ENCODE results near the gene HABP4.

The HABP4 gene

GRCh38 chr9:96478829-96479371, 28.9 kb downstream of the HABP4 start:
- no peak for DNase-seq

- DNase-seq, result no peak
Measured at GRCh38 chr9:96480736-96481135, 30.8 kb downstream of the HABP4 start.

DNA sequence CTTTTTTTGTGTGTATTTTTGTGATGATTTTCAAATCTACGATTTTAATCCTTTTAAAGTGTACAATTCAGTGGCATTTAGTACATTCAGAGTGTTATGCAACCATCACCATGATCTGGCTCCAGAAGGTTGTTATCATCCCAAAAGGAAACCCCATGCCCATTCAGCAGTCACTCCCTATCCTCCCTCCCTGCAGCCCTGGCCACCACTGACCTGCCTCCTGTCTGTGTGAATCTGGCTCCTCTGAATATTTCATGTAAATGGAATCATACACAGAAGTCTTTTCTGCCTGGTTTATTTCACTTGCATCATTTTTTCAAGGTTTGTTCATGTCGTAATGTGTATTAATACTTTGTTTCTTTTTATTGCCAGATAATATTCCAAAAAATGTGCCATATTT, 32.5 kb downstream of the HABP4 start:
- no peak for DNase-seq

- no peak for DNase-seq
Measured at GRCh38 chr9:96483197-96483596, 33.2 kb downstream of the HABP4 start.

- no peak for DNase-seq
Measured at GRCh38 chr9:96483733-96484390, 33.9 kb downstream of the HABP4 start.

- DNase-seq, result no peak
Measured at GRCh38 chr9:96484521-96484931, 34.6 kb downstream of the HABP4 start.

DNA sequence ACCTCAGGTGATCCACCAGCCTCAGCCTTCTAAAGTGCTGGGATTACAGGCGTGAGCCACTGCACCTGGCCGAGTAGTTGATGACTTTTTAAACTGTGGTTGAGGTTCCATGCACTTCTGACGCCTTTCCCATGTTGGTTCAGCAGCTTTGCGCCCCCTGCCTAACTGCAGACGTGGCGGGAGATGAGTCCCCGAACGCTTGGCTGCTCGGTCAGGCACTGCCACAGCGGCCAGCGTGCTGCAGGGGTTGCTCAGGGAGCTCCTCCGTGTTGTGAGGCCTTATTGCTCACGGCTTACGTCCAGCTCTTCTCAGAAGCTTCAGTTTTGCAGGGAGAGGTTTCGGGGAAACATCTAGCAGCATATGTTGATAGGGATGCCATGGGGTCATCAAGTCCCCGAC, 35.3 kb downstream of the HABP4 start:
- DNase-seq, result no peak

DNA sequence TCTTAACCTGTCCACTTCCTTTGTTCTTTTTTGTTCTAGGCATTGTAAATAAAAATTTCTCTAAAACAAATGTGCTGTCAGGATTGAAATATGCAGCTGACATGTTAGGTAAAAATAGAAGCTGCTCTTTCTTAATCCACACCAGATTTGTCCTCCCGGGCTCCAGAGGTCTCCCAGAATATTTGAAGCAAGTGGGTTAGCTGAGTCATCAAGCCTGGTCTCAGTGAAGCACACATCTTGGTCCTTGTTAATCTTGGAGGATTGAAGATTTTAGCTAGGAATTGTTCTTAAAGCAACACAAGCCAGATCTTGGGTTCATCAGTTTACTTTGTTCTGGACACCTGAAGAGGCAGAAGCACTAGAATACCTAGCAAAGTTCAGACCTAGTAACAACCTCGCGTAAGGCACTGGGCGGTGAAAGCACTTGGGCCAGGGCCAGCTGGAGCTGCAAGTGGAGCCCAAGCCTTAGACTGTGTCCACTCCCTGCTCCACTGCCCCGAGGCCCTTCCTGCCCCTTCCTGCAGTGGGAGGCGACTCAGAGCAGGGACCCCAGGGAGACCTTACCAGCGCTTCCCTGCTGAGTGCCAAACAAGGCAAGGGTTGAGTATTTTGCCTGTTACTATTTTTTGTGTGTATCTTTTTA, 36.5 kb downstream of the HABP4 start:
- DNase-seq, result no peak

DNA sequence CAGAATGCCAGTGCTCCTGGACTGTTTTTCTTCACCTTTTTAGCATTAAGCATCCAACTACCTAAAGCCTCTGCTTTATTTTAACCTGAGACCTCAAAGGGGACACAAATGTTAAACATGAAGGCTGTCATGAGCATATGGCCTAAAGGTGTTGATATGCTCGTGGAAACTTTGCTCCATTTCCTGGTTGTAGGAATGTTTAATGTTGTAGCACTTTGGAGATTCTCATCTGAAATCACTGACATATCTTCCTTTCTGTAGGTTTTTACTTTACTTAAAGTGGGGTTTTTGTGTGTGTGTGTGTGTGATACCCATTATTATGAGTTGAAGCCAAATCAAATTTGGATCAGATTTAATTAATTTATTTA, 37.0 kb downstream of the HABP4 start:
- DNase-seq, result no peak

DNA sequence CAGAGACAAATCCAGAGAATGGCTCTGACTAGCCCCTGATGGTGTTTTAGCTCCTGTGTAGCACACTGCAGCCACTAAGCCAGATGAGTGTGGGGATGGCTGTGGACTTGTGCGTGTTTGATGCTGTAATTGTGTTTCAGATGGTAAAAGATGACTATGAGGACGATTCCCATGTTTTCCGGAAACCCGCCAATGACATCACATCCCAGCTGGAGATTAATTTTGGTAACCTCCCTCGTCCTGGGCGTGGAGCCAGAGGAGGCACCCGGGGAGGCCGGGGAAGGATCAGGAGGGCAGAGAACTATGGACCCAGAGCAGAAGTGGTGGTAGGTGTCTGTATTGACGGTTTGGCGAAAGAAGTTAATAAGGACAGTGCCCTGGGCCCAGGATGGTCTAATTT, 38.0 kb downstream of the HABP4 start:
- no peak for DNase-seq

- no peak for DNase-seq
Measured at GRCh38 chr9:96489482-96489979, 39.6 kb downstream of the HABP4 start.

DNA sequence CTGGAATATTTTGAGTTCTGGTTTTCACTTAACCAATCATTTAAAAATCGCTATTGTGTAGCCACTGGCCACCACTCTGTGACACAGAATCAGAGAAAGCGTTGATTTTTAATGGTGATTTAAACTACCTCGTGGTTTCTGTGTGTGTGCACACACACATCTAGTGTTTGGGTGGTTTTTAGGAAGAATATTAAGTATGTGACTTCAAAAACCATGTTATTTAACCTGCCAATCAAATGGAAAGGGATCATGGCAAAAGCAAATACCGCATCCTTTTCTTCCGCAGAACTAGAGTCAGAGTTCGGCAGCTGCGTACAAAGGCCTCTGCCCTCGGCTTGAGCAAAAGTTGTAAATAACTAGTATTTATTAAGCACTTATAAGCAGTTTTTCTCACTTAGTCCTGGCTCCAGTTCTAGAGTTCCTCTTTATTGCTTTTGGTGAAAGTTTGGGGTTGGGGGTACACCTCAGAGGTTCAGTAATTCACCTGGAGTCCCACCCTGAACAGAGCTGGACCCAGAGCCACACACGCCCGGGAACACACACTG, 40.6 kb downstream of the HABP4 start:
- no peak for DNase-seq

DNA sequence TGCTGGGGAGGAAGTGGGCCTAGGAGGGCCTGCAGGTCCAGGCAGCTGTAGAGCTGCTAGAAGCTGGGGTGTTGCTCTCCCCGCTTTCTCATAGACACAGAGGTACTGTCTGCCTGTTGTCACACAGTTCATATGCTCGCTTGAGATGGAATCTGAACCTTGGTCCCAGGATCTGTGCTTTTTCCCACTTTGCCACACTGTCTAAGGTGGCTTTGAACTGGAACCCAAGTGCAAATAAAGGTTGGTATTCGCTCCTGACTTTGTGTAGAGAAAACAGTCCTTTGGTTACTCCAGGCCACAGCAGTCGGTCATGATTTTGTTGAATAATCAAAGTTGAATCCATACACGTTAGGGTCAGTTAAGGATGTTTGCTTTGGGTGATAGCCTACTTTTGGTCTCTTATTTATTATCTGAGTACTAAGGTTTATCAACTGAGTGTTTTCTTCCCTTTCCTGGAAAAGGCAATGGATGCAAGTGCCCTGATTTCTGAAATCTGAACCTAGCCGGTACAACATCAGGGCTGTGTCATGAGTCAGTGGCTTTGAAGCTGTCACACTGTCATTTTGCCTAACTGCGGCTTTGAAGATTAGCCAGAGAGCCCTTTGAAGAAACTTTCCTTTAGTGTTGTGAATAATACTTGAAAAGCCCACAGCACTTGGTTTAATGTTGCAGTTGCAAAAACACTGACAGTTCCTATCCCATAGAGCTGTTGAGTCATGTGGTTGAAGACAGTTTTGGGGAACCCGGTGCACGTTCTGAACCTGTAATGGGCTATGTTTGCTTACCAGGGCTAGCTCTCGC, 41.3 kb downstream of the HABP4 start:
- DNase-seq, result no peak

DNA sequence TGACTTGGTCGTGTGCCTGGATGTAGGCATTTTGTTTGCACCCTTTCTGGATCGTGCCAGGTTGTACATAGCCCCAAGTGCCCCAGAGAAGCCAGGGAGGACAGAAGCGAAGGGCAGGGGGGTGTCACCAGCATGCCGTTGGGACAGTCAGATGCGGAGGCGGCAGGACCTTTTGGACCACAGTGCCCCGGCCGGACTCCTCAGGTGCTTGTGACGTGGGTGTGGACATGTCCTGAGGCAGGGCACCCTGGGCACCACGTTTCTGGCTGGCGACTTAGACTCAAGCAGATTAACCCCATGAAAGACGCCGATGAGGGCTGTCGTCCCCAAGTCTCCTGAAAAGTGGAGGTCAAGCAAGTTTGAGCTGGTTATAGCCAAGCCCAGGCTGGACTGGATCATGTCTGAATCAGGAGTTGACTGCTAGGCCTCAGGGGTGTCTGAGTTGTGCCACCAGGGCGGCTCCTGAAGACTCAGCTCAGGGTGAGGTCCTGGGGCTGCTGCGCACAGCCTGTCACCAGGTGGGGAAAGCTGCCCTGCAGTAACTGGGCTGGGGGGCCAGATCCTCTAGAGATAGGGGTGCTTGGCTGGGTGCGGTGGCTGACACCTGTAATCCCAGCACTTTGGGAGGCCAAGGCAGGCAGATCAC, 42.0 kb downstream of the HABP4 start:
- DNase-seq, result no peak

GRCh38 chr9:96492993-96493531, 43.1 kb downstream of the HABP4 start:
- DNase-seq, result no peak

GRCh38 chr9:96493757-96494156, 43.8 kb downstream of the HABP4 start:
- no peak for DNase-seq

DNA sequence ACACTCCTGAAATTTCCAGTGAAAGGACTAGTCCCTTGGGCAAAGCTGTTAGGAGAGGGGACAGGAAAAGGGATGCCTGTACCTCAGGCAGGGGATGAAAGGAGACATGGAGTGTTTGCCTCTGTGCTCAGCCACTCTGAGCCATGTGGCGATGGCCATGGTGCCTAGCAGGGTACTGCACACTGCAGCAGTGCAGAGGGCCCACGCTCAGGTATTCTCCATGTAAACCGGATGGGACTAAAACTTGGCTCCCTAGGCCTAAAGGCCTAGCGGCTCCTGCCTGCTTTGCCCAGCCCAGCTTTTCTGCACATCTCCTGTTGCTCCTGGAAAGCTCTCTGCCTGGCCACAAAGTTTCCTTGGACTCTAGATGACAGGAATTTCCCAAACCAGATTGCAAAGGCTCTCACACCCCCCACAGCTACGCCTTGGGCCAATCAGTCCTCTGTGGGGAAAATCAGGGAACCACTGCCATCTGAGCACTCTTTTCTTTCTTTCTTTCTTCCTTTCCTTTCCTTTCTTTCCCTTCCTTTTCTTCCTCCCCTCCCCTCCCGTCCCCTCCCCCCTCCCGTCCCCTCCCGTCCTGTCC, 44.3 kb downstream of the HABP4 start:
- DNase-seq, result no peak

DNA sequence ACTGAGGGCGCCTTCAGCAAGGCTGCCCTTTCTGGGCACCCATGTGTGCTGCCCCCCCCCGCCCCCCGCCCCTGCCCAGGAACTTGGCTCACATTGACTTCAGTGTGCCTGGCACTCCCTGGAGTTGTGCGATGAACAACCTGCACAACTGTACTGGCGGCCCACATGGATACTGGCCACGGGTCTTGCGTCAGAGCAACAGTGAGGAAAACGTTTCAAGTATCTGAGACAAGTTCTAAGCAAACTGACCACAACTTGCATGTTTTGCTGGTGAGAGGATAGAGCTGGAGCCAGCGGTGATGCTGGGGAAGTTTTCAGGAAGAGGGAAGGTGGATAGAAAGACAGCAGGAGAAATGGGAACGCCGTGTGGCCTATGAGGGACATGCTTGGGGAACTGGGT, 45.4 kb downstream of the HABP4 start:
- no peak for DNase-seq

GRCh38 chr9:96496368-96497116, 46.6 kb downstream of the HABP4 start:
- DNase-seq, result no peak

- DNase-seq, result no peak
Measured at GRCh38 chr9:96497117-96497399, 47.1 kb downstream of the HABP4 start.

DNA sequence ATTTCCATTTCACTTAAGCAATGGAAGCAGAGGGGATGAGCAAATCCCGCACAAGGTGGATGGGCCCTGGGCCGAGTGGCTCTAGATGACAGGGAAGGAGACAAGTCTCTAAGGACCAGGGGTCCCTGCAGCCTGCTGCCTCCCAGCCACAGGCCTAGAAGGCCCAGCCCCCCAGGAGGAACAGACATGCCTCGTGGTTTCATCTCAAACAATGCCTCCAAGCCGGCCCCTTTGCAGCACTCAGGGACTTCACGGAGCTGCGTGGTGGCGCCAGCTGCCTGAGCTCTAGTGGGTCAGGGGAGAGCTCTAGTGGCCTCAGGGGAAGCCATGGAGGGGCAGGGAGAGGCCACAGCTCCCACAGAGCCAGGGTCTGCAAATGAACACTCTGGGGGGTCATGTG, 48.8 kb downstream of the HABP4 start:
- DNase-seq, result no peak

DNA sequence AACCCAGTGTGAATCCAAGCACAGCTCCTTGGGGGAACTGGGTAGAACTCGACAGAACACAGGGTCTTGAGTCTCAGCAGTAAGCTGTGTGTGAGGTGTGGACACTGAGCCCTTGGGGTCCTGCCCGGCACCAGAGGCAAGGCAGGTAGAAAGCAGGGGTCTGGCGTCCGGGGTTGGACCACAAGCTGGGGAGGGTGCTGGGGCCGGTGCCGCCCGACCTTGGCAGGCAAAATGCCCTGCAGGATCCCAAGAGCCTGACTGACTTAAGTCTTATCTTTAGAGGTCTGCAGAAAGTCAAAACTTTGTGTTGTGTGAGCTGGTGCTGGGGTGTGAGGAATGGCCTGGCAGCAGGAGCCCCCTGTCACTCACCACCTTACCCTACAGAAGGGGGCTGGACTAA, 49.3 kb downstream of the HABP4 start:
- no peak for DNase-seq

All from NCI-H1694 treated with DMSO at 0.1 percent for 48 hours (cell line).